Neural cell (in vitro differentiated cells): ENCODE results near the gene TAOK2.

ENCODE experiments used
- CTCF ChIP-seq: fragments of 450-650 bp; IDR thresholded peaks from 2 replicates; pipeline ENCODE4 v1.5.1; 2014; ENCODE audit warnings: antibody characterized with exemption, mild to moderate bottlenecking, moderate library complexity; ENCODE audit not compliant: poor library complexity, severe bottlenecking
- EP300 ChIP-seq: fragments of 450-650 bp; conservative IDR thresholded peaks from 2 replicates; pipeline ENCODE4 v1.6.1; 2014; ENCODE audit warnings: antibody characterized with exemption, mild to moderate bottlenecking, moderate library complexity; ENCODE audit not compliant: poor library complexity, severe bottlenecking
- EZH2 ChIP-seq: fragments of 200-600, 300-800 bp; shearing (Covaris generic), sonication (generic); IDR thresholded peaks from 2 replicates; pipeline ENCODE4 v1.6.1; 2014; ENCODE audit warnings: antibody characterized with exemption, low read length, borderline replicate concordance, mild to moderate bottlenecking; ENCODE audit not compliant: insufficient read depth, poor library complexity, severe bottlenecking
- MXI1 ChIP-seq: fragments of 450-650 bp; conservative IDR thresholded peaks from 2 replicates; pipeline ENCODE4 v1.6.1; 2014; ENCODE audit warnings: antibody characterized with exemption, mild to moderate bottlenecking; ENCODE audit not compliant: poor library complexity, severe bottlenecking
- POLR2AphosphoS5 ChIP-seq: IDR thresholded peaks from 2 replicates; pipeline ENCODE4 v1.6.1; 2012
- RAD21 ChIP-seq: fragments of 450-650 bp; conservative IDR thresholded peaks from 2 replicates; pipeline ENCODE4 v1.6.1; 2014; ENCODE audit warnings: antibody characterized with exemption, mild to moderate bottlenecking, moderate library complexity
- REST ChIP-seq: IDR thresholded peaks from 2 replicates; pipeline ENCODE4 v1.6.1; 2012; ENCODE audit warnings: borderline replicate concordance
- SMC3 ChIP-seq: fragments of 450-650 bp; conservative IDR thresholded peaks from 2 replicates; pipeline ENCODE4 v1.6.1; 2014; ENCODE audit warnings: antibody characterized with exemption, mild to moderate bottlenecking, moderate library complexity; ENCODE audit not compliant: poor library complexity
- TAF1 ChIP-seq: IDR thresholded peaks from 2 replicates; pipeline ENCODE4 v1.6.1; 2012; ENCODE audit warnings: low read depth

GRCh38 chr16:29986931-29987330, 13.3 kb downstream of the TAOK2 start:
- no peak for TF ChIP-seq CTCF
- TF ChIP-seq POLR2AphosphoS5, result no peak
- TF ChIP-seq RAD21, result no peak
- no peak for TF ChIP-seq REST
- no peak for TF ChIP-seq EP300
- TF ChIP-seq EZH2, result no peak
- TF ChIP-seq SMC3, result no peak
- TF ChIP-seq MXI1, result no peak
- no peak for TF ChIP-seq TAF1
